Breast epithelium (tissue), 4 donors: Measurements from ENCODE around the gene PCBP3. TPM values are rescaled to one million over a fixed set of nuclear protein-coding genes. Genes with fewer than 3 reads are reported as not detected.
A peak's percentile ranks its signal among the peaks of the same experiment; 100 is the strongest.

ENCODE experiments used
- DNase-seq, 2 donors: peaks; one replicate each; pipeline ENCODE4 v3.0.0-alpha.2; 2019; ENCODE audit warnings: low spot score in 2 of 2
- H3K27ac ChIP-seq, 2 donors: fragments of 200-600 bp; sonication (generic) in 1 of 2; one replicate each; pipeline ENCODE4 v1.5.1; 2016 to 2019; ENCODE audit warnings: mild to moderate bottlenecking in 1 of 2
- H3K27me3 ChIP-seq, 2 donors: fragments of 200-600 bp; sonication (generic) in 1 of 2; one replicate each; pipeline versions ENCODE4 v1.5.1 to v1.6.0; 2017 to 2019; ENCODE audit warnings: control low read depth in 1 of 2, mild to moderate bottlenecking in 1 of 2
- H3K36me3 ChIP-seq: fragments of 200-600 bp; one replicate; pipeline ENCODE4 v1.5.1; 2019
- H3K4me1 ChIP-seq, 2 donors: fragments of 200-600 bp; sonication (generic); one replicate each; pipeline ENCODE4 v1.5.1; 2016 to 2019; ENCODE audit warnings: control low read depth in 1 of 2
- H3K4me3 ChIP-seq, 3 donors: fragments of 200-600 bp; sonication (generic); 1 replicate in 2 of 3; 2 replicates in 1 of 3; pipeline ENCODE4 v1.5.1; 2016 to 2019; ENCODE audit warnings: mild to moderate bottlenecking in 3 of 3, moderate library complexity in 2 of 3
- H3K9me3 ChIP-seq, 2 donors: fragments of 200-600 bp; sonication (generic) in 1 of 2; one replicate each; pipeline ENCODE4 v1.5.1; 2016 to 2019; ENCODE audit warnings: control low read depth in 1 of 2
- CTCF ChIP-seq, 3 donors: fragments of 450-650 bp; IDR thresholded peaks; one replicate each; pipeline ENCODE4 v1.5.1; 2016 to 2017; ENCODE audit warnings: antibody characterized with exemption in 3 of 3, mild to moderate bottlenecking in 3 of 3, moderate library complexity in 3 of 3
- POLR2A ChIP-seq: fragments of 450-650 bp; IDR thresholded peaks from one replicate; pipeline ENCODE4 v1.6.1; 2016; ENCODE audit warnings: antibody characterized with exemption, mild to moderate bottlenecking, moderate library complexity
- POLR2AphosphoS5 ChIP-seq, 3 donors: sonication (generic); formaldehyde crosslinking; IDR thresholded peaks; one replicate each; pipeline ENCODE4 v1.6.1; 2017; ENCODE audit warnings: antibody characterized with exemption in 3 of 3
- intact Hi-C: fragments of 100-400 bp; cut with DNase I; formaldehyde crosslinking; loops from one replicate; pipeline ENCODE4 v1.15.1; 2023; ENCODE audit warnings: low total_unique reads
- total RNA-seq, 3 donors: library from RNA; depleted of rRNA; stranded (reverse); fragments of >200 nt; gene quantifications; one replicate each; pipeline ENCODE4 v1.1.0, GENCODE V29; 2016

Gene PCBP3
- total RNA-seq, 3 donors from 2014 or later: 3.4 to 13.8 (median 4.6) TPM

- DNase-seq: peak in 1 of 2 donors; percentile 22
- intact Hi-C loops: no loop called here
- H3K4me1 ChIP-seq: no peaks in the 10 kb centered on the region
- no peak overlapping the region for H3K4me3 ChIP-seq
- H3K27ac ChIP-seq: no peak overlapping the region
- H3K36me3 ChIP-seq: no peaks in the 10 kb centered on the region
- no peak for TF ChIP-seq POLR2AphosphoS5 (IDR thresholded peaks at IDR 0.05)
- no peak for TF ChIP-seq CTCF (IDR thresholded peaks at IDR 0.05)
- TF ChIP-seq POLR2A: no peak
- H3K9me3 ChIP-seq: no peaks in the 10 kb centered on the region
- H3K27me3 ChIP-seq: peaks cover 0 to 10% of the 10 kb centered on the region in 2 donors
These were observed 210.3 kb downstream of the PCBP3 start for GRCh38 chr21:45853703-45854342.

- Histone ChIP-seq H3K4me3 (no peak overlapping the region), H3K4me1 (no peaks in the 10 kb centered on the region), H3K36me3 (no peaks in the 10 kb centered on the region), H3K27ac (no peak overlapping the region), H3K9me3 (no peaks in the 10 kb centered on the region), H3K27me3 (peaks cover 0 to 10% of the 10 kb centered on the region in 2 donors)
- no peak for DNase-seq
- intact Hi-C loops: no loop called here
- TF ChIP-seq POLR2A (no peak), POLR2AphosphoS5 (IDR thresholded peaks at IDR 0.05) (no peak), CTCF (IDR thresholded peaks at IDR 0.05) (no peak)
These were observed 211.2 kb downstream of the PCBP3 start for GRCh38 chr21:45854690-45855247.

GRCh38 chr21:45855248-45855811 lies 211.8 kb downstream of the PCBP3 start:
- H3K27ac ChIP-seq: no peak overlapping the region
- H3K4me3 ChIP-seq: no peak overlapping the region
- no peaks in the 10 kb centered on the region for H3K36me3 ChIP-seq
- no peaks in the 10 kb centered on the region for H3K9me3 ChIP-seq
- peak in 1 of 2 donors; percentile 47 for DNase-seq
- no peak for TF ChIP-seq POLR2A
- TF ChIP-seq POLR2AphosphoS5 (IDR thresholded peaks at IDR 0.05): no peak
- no peak for TF ChIP-seq CTCF (IDR thresholded peaks at IDR 0.05)
- H3K27me3 ChIP-seq: peaks cover 0 to 10% of the 10 kb centered on the region in 2 donors
- intact Hi-C loops: no loop called here
- no peaks in the 10 kb centered on the region for H3K4me1 ChIP-seq

GRCh38 chr21:45856442-45856841 lies 212.9 kb downstream of the PCBP3 start:
- Histone ChIP-seq H3K4me3 (no peak overlapping the region), H3K9me3 (no peaks in the 10 kb centered on the region), H3K27me3 (peaks cover 0 to 10% of the 10 kb centered on the region in 2 donors), H3K4me1 (no peaks in the 10 kb centered on the region), H3K36me3 (no peaks in the 10 kb centered on the region), H3K27ac (no peak overlapping the region)
- intact Hi-C loops: no loop called here
- peak in 1 of 2 donors; percentile 50 for DNase-seq
- TF ChIP-seq POLR2AphosphoS5 (IDR thresholded peaks at IDR 0.05): no peak
- no peak for TF ChIP-seq CTCF (IDR thresholded peaks at IDR 0.05)
- TF ChIP-seq POLR2A: no peak

- peaks cover 0 to 10% of the 10 kb centered on the region in 2 donors for H3K27me3 ChIP-seq
- no peak overlapping the region for H3K4me3 ChIP-seq
- intact Hi-C loops: no loop called here
- no peaks in the 10 kb centered on the region for H3K9me3 ChIP-seq
- no peaks in the 10 kb centered on the region for H3K36me3 ChIP-seq
- TF ChIP-seq POLR2AphosphoS5 (IDR thresholded peaks at IDR 0.05): no peak
- TF ChIP-seq POLR2A: no peak
- no peak for TF ChIP-seq CTCF (IDR thresholded peaks at IDR 0.05)
- DNase-seq: no peak
- no peak overlapping the region for H3K27ac ChIP-seq
- no peaks in the 10 kb centered on the region for H3K4me1 ChIP-seq
These were observed 213.4 kb downstream of the PCBP3 start for GRCh38 chr21:45856906-45857305.
